Measurements from ENCODE around the gene C2orf76.

The C2orf76 gene

DNA sequence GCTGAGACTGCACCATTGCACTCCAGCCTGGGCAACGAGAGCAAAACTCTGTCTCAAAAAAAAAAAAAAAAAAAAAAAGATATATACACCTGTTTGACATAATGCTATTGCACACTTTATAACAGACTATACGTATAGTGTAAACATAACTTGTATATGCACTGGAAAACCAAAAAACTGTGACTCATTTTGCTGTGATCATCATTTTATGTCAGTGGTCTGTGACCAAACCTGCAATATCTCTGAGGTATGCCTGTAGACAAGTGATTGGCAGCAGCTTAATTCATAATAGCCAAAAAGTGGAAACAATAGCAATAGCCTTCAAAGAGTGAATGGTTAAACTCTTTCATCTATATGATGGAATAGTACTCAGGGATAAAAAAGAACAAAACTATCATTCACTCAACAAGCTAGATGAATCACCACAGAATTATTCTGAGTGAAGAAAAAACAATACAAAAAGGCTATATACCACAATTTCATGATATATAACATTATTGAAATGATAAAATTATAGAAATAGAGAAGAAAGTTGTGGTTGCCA lies 6.1 kb downstream of the C2orf76 start:
- no peak overlapping the region for H3K27ac ChIP-seq (ENCODE audit: low read depth, low read length)
- no peak for TF ChIP-seq EZH2phosphoT487 (conservative IDR thresholded peaks at IDR 0.05; ENCODE audit: low read length)
- TF ChIP-seq, protein P1, sequence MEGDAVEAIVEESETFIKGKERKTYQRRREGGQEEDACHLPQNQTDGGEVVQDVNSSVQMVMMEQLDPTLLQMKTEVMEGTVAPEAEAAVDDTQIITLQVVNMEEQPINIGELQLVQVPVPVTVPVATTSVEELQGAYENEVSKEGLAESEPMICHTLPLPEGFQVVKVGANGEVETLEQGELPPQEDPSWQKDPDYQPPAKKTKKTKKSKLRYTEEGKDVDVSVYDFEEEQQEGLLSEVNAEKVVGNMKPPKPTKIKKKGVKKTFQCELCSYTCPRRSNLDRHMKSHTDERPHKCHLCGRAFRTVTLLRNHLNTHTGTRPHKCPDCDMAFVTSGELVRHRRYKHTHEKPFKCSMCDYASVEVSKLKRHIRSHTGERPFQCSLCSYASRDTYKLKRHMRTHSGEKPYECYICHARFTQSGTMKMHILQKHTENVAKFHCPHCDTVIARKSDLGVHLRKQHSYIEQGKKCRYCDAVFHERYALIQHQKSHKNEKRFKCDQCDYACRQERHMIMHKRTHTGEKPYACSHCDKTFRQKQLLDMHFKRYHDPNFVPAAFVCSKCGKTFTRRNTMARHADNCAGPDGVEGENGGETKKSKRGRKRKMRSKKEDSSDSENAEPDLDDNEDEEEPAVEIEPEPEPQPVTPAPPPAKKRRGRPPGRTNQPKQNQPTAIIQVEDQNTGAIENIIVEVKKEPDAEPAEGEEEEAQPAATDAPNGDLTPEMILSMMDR (IDR thresholded peaks at IDR 0.05; ENCODE audit: insufficient read depth, low read length, poor library complexity, severe bottlenecking), result no peak
- H3K9me2 ChIP-seq (replicated peaks; ENCODE audit: insufficient read depth, low read length), result no peaks in the 10 kb centered on the region

GRCh38 chr2:119359774-119360173 lies 6.9 kb downstream of the C2orf76 start:
- H3K9me3 ChIP-seq (ENCODE audit: insufficient read depth, low read length), result no peaks in the 10 kb centered on the region
- no peaks in the 10 kb centered on the region; the same call in 1 of the 2 replicates for H3K36me3 ChIP-seq (ENCODE audit: low read length)
- H4K20me1 ChIP-seq (ENCODE audit: low read depth, low read length), result no peaks in the 10 kb centered on the region
- no peak overlapping the region for H2AFZ ChIP-seq (ENCODE audit: low read depth, low read length, severe bottlenecking)
- no peak overlapping the region for H3K4me3 ChIP-seq (ENCODE audit: insufficient read depth, low read length, poor library complexity, severe bottlenecking)
- H3K79me2 ChIP-seq (ENCODE audit: insufficient read depth, low read length), result peaks cover 6% of the 10 kb centered on the region; the same call in 1 of the 2 replicates
- no peak overlapping the region for H3K4me2 ChIP-seq (ENCODE audit: low read depth, low read length, poor library complexity, severe bottlenecking)
- no peak for TF ChIP-seq EZH2phosphoT487 (conservative IDR thresholded peaks at IDR 0.05; ENCODE audit: low read length)
- TF ChIP-seq, protein P1 (IDR thresholded peaks at IDR 0.05; ENCODE audit: insufficient read depth, low read length, poor library complexity, severe bottlenecking), result no peak
- H3K27me3 ChIP-seq (ENCODE audit: low read length), result no peaks in the 10 kb centered on the region
- peaks cover 6% of the 10 kb centered on the region; the same call in 1 of the 2 replicates for H3F3A ChIP-seq (ENCODE audit: insufficient read depth)
- no peak overlapping the region for H3K9ac ChIP-seq (ENCODE audit: low read length)
- no peak overlapping the region for H3K27ac ChIP-seq (ENCODE audit: low read depth, low read length)
- no peaks in the 10 kb centered on the region for H3K9me2 ChIP-seq (replicated peaks; ENCODE audit: insufficient read depth, low read length)

More for the DNA sequence above, 6.1 kb downstream of the C2orf76 start:
- H3K27me3 ChIP-seq (ENCODE audit: low read length), result no peaks in the 10 kb centered on the region
- H3K9me3 ChIP-seq (ENCODE audit: insufficient read depth, low read length), result no peaks in the 10 kb centered on the region
- H4K20me1 ChIP-seq (ENCODE audit: low read depth, low read length), result no peaks in the 10 kb centered on the region
- H3K36me3 ChIP-seq (ENCODE audit: low read length), result no peaks in the 10 kb centered on the region
- peaks cover 6% of the 10 kb centered on the region; the same call in 1 of the 2 replicates for H3F3A ChIP-seq (ENCODE audit: insufficient read depth)
- H2AFZ ChIP-seq (ENCODE audit: low read depth, low read length, severe bottlenecking), result no peak overlapping the region
- H3K4me2 ChIP-seq (ENCODE audit: low read depth, low read length, poor library complexity, severe bottlenecking), result no peak overlapping the region
- peaks cover 13% of the 10 kb centered on the region for H3K79me2 ChIP-seq (ENCODE audit: insufficient read depth, low read length)
- no peak overlapping the region for H3K4me3 ChIP-seq (ENCODE audit: insufficient read depth, low read length, poor library complexity, severe bottlenecking)
- no peak overlapping the region for H3K9ac ChIP-seq (ENCODE audit: low read length)

DNA sequence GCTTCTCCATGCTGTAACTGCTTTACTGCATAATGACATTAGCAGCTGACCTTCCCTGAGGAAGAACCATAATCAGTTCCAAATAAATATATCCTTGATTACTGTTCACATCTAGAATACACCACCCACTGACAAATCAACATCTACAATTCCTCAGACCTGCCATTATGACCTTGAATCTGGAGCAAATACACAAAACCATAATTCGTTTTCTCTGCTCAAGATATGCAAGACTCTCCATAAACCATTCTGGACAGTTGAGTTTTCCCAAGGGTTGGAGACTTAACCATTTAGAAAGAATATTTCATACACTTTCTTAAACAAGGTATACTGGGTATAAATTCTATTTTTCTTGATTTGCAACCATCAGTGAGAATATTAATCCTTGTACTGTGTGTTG lies 11.8 kb downstream of the C2orf76 start:
- no peak for TF ChIP-seq EZH2phosphoT487 (conservative IDR thresholded peaks at IDR 0.05; ENCODE audit: low read length)
- TF ChIP-seq, protein P1 (IDR thresholded peaks at IDR 0.05; ENCODE audit: insufficient read depth, low read length, poor library complexity, severe bottlenecking), result no peak
- no peak overlapping the region for H3K9ac ChIP-seq (ENCODE audit: low read length)
- no peaks in the 10 kb centered on the region for H3K9me3 ChIP-seq (ENCODE audit: insufficient read depth, low read length)
- peaks cover 23% of the 10 kb centered on the region for H3F3A ChIP-seq (ENCODE audit: insufficient read depth)
- no peaks in the 10 kb centered on the region for H3K79me2 ChIP-seq (ENCODE audit: insufficient read depth, low read length)
- H3K4me2 ChIP-seq (ENCODE audit: low read depth, low read length, poor library complexity, severe bottlenecking), result no peak overlapping the region
- H3K36me3 ChIP-seq (ENCODE audit: low read length), result no peaks in the 10 kb centered on the region; the same call in 1 of the 2 replicates
- H3K4me3 ChIP-seq (ENCODE audit: insufficient read depth, low read length, poor library complexity, severe bottlenecking), result no peak overlapping the region
- no peak overlapping the region for H2AFZ ChIP-seq (ENCODE audit: low read depth, low read length, severe bottlenecking)
- no peak overlapping the region for H3K27ac ChIP-seq (ENCODE audit: low read depth, low read length)
- no peaks in the 10 kb centered on the region for H3K9me2 ChIP-seq (replicated peaks; ENCODE audit: insufficient read depth, low read length)
- no peaks in the 10 kb centered on the region for H4K20me1 ChIP-seq (ENCODE audit: low read depth, low read length)
- no peaks in the 10 kb centered on the region for H3K27me3 ChIP-seq (ENCODE audit: low read length)

All from SU-DHL-6 (cell line).